HEK293 (cell line): ENCODE measurements around the gene S100A11.

Source experiments
- ELK4 ChIP-seq: IDR thresholded peaks from 2 replicates; pipeline ENCODE4 v1.6.1; 2011; ENCODE audit warnings: mild to moderate bottlenecking, low read depth, low read length, borderline replicate concordance
- MZF1 ChIP-seq: fragments of 450-650 bp; formaldehyde crosslinking; IDR thresholded peaks from 2 replicates; pipeline ENCODE4 v1.5.1; 2017; ENCODE audit warnings: missing biosample characterization, missing genetic modification characterization, borderline replicate concordance
- PBX3 ChIP-seq: sonication (generic); formaldehyde crosslinking; IDR thresholded peaks from 2 replicates; pipeline ENCODE4 v1.8.1; 2022; ENCODE audit warnings: mild to moderate bottlenecking, moderate library complexity, missing genetic modification reagents
- ZBTB21 ChIP-seq: fragments of 450-650 bp; formaldehyde crosslinking; IDR thresholded peaks from 2 replicates; pipeline ENCODE4 v1.5.1; 2017; ENCODE audit warnings: missing biosample characterization, missing genetic modification characterization
- ZNF112 ChIP-seq: fragments of 450-650 bp; formaldehyde crosslinking; IDR thresholded peaks from 2 replicates; pipeline ENCODE4 v1.5.0; 2017; ENCODE audit warnings: missing biosample characterization, missing genetic modification characterization
- ZNF138 ChIP-seq: fragments of 450-650 bp; formaldehyde crosslinking; IDR thresholded peaks from 2 replicates; pipeline ENCODE4 v1.5.1; 2016; ENCODE audit warnings: missing biosample characterization, missing genetic modification characterization, borderline replicate concordance
- ZNF239 ChIP-seq: fragments of 450-650 bp; formaldehyde crosslinking; IDR thresholded peaks from 2 replicates; pipeline ENCODE4 v1.5.1; 2016; ENCODE audit warnings: missing biosample characterization, missing genetic modification characterization
- ZNF292 ChIP-seq: fragments of 450-650 bp; formaldehyde crosslinking; IDR thresholded peaks from 2 replicates; pipeline ENCODE4 v1.5.1; 2016; ENCODE audit warnings: low read depth, missing biosample characterization, missing genetic modification characterization, borderline replicate concordance
- ZNF350 ChIP-seq: fragments of 450-650 bp; formaldehyde crosslinking; IDR thresholded peaks from 2 replicates; pipeline ENCODE4 v1.5.0; 2017; ENCODE audit warnings: missing biosample characterization, mild to moderate bottlenecking, missing genetic modification characterization
- ZNF391 ChIP-seq: fragments of 450-650 bp; formaldehyde crosslinking; IDR thresholded peaks from 2 replicates; pipeline ENCODE4 v1.5.1; 2016; ENCODE audit warnings: low read depth, missing biosample characterization, missing genetic modification characterization, borderline replicate concordance
- ZNF394 ChIP-seq: fragments of 450-650 bp; formaldehyde crosslinking; IDR thresholded peaks from 2 replicates; pipeline ENCODE4 v1.5.1; 2016; ENCODE audit warnings: missing biosample characterization, missing genetic modification characterization, mild to moderate bottlenecking, moderate library complexity, borderline replicate concordance
- ZNF433 ChIP-seq: fragments of 450-650 bp; formaldehyde crosslinking; IDR thresholded peaks from 2 replicates; pipeline ENCODE4 v1.5.1; 2016; ENCODE audit warnings: missing biosample characterization, missing genetic modification characterization, low read depth
- ZNF513 ChIP-seq: fragments of 450-650 bp; IDR thresholded peaks from 2 replicates; pipeline ENCODE4 v1.5.1; 2018; ENCODE audit warnings: missing biosample characterization, missing genetic modification characterization
- ZNF529 ChIP-seq: fragments of 450-650 bp; formaldehyde crosslinking; IDR thresholded peaks from 2 replicates; pipeline ENCODE4 v1.5.1; 2017; ENCODE audit warnings: missing genetic modification characterization, missing biosample characterization; ENCODE audit not compliant: insufficient replicate concordance
- ZNF544 ChIP-seq: fragments of 450-650 bp; formaldehyde crosslinking; IDR thresholded peaks from 2 replicates; pipeline ENCODE4 v1.5.0; 2017; ENCODE audit warnings: missing biosample characterization, missing genetic modification characterization
- ZNF830 ChIP-seq: fragments of 450-650 bp; IDR thresholded peaks from 2 replicates; pipeline ENCODE4 v1.5.0; 2018; ENCODE audit warnings: missing biosample characterization, missing genetic modification characterization, low read depth, mild to moderate bottlenecking, moderate library complexity
- TF ChIP-seq, protein P1 (sequence below): fragments of 450-650 bp; formaldehyde crosslinking; IDR thresholded peaks from 2 replicates; pipeline ENCODE4 v1.5.1; 2016; ENCODE audit warnings: missing biosample characterization, missing genetic modification characterization
- TF ChIP-seq, protein P2 (sequence below): fragments of 450-650 bp; formaldehyde crosslinking; IDR thresholded peaks from 2 replicates; pipeline ENCODE4 v1.5.1; 2017; ENCODE audit warnings: missing biosample characterization, mild to moderate bottlenecking, missing genetic modification characterization, moderate library complexity
- TF ChIP-seq, protein P3 (sequence below): fragments of 450-650 bp; IDR thresholded peaks from 2 replicates; pipeline ENCODE4 v1.5.1; 2018; ENCODE audit warnings: missing biosample characterization, mild to moderate bottlenecking, missing genetic modification characterization
- TF ChIP-seq, protein P4 (sequence below): fragments of 450-650 bp; formaldehyde crosslinking; IDR thresholded peaks from 2 replicates; pipeline ENCODE4 v1.5.1; 2016; ENCODE audit warnings: missing biosample characterization, missing genetic modification characterization, borderline replicate concordance
- TF ChIP-seq, protein P5 (sequence below): fragments of 450-650 bp; formaldehyde crosslinking; IDR thresholded peaks from 2 replicates; pipeline ENCODE4 v1.5.1; 2017; ENCODE audit warnings: missing biosample characterization, missing genetic modification characterization

S100A11 gene

DNA sequence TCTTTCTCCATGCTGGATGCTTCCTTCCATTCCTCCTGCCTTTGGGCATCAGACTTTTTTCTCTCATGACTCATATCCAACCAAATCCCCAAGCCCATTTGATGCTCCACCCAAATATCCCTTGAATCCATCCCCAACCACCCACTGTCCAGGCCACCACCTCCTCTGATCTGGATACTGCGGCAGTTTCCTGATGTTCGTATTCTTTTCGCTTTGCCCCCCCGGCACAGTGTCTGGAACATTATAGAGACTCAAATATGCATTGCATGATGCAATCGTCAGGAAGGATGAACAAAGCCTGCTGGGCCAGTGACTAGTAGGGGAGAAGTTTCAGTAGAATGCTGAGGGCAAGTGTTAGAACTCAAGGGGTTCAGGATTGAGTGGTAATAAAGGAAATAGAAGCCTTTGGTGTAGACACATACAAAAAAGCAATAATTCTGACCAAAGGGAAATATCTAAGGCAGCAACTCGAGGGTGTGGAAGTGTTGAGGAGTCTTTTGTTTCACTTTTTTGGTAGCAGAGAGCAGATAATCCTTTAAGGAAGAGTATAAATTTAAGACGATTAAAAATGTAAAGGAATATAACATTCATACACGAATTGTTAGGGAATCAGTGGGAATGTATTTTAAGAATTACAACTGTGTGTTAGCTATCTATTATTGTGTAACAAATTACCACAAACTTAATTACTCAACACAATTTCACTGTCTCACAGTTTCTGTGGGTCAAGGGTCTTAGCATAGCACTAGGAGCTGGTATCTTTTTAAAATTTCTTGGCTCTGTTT is 7.5 kb downstream of the S100A11 start (continued):
- TF ChIP-seq ZNF544 (no peak), PBX3 (CRISPR knock-in tag) (no peak), MZF1 (tag by site-specific recombination) (peak; percentile 46; the same call in 1 of the 2 replicates), ZNF138 (tag by site-specific recombination) (no peak), ZNF239 (tag by site-specific recombination) (no peak), ELK4 (no peak), ZNF391 (tag by site-specific recombination) (no peak), ZNF513 (tag by site-specific recombination) (no peak), ZNF433 (tag by site-specific recombination) (no peak), ZNF112 (tag by site-specific recombination) (no peak), ZNF394 (0 out of 2 replicates have a peak, but pooled peaks have one; percentile 18), ZNF830 (tag by site-specific recombination) (no peak), ZNF350 (tag by site-specific recombination) (no peak), ZNF292 (no peak), ZBTB21 (tag by site-specific recombination) (no peak), ZNF529 (tag by site-specific recombination) (no peak)
- TF ChIP-seq, protein P1, sequence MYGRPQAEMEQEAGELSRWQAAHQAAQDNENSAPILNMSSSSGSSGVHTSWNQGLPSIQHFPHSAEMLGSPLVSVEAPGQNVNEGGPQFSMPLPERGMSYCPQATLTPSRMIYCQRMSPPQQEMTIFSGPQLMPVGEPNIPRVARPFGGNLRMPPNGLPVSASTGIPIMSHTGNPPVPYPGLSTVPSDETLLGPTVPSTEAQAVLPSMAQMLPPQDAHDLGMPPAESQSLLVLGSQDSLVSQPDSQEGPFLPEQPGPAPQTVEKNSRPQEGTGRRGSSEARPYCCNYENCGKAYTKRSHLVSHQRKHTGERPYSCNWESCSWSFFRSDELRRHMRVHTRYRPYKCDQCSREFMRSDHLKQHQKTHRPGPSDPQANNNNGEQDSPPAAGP (tag by site-specific recombination) = no peak
- TF ChIP-seq, protein P2, sequence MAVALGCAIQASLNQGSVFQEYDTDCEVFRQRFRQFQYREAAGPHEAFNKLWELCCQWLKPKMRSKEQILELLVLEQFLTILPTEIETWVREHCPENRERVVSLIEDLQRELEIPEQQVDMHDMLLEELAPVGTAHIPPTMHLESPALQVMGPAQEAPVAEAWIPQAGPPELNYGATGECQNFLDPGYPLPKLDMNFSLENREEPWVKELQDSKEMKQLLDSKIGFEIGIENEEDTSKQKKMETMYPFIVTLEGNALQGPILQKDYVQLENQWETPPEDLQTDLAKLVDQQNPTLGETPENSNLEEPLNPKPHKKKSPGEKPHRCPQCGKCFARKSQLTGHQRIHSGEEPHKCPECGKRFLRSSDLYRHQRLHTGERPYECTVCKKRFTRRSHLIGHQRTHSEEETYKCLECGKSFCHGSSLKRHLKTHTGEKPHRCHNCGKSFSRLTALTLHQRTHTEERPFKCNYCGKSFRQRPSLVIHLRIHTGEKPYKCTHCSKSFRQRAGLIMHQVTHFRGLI (tag by site-specific recombination) = no peak
- TF ChIP-seq, protein P3, sequence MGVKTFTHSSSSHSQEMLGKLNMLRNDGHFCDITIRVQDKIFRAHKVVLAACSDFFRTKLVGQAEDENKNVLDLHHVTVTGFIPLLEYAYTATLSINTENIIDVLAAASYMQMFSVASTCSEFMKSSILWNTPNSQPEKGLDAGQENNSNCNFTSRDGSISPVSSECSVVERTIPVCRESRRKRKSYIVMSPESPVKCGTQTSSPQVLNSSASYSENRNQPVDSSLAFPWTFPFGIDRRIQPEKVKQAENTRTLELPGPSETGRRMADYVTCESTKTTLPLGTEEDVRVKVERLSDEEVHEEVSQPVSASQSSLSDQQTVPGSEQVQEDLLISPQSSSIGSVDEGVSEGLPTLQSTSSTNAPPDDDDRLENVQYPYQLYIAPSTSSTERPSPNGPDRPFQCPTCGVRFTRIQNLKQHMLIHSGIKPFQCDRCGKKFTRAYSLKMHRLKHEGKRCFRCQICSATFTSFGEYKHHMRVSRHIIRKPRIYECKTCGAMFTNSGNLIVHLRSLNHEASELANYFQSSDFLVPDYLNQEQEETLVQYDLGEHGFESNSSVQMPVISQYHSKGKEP (tag by site-specific recombination) = no peak
- TF ChIP-seq, protein P4, sequence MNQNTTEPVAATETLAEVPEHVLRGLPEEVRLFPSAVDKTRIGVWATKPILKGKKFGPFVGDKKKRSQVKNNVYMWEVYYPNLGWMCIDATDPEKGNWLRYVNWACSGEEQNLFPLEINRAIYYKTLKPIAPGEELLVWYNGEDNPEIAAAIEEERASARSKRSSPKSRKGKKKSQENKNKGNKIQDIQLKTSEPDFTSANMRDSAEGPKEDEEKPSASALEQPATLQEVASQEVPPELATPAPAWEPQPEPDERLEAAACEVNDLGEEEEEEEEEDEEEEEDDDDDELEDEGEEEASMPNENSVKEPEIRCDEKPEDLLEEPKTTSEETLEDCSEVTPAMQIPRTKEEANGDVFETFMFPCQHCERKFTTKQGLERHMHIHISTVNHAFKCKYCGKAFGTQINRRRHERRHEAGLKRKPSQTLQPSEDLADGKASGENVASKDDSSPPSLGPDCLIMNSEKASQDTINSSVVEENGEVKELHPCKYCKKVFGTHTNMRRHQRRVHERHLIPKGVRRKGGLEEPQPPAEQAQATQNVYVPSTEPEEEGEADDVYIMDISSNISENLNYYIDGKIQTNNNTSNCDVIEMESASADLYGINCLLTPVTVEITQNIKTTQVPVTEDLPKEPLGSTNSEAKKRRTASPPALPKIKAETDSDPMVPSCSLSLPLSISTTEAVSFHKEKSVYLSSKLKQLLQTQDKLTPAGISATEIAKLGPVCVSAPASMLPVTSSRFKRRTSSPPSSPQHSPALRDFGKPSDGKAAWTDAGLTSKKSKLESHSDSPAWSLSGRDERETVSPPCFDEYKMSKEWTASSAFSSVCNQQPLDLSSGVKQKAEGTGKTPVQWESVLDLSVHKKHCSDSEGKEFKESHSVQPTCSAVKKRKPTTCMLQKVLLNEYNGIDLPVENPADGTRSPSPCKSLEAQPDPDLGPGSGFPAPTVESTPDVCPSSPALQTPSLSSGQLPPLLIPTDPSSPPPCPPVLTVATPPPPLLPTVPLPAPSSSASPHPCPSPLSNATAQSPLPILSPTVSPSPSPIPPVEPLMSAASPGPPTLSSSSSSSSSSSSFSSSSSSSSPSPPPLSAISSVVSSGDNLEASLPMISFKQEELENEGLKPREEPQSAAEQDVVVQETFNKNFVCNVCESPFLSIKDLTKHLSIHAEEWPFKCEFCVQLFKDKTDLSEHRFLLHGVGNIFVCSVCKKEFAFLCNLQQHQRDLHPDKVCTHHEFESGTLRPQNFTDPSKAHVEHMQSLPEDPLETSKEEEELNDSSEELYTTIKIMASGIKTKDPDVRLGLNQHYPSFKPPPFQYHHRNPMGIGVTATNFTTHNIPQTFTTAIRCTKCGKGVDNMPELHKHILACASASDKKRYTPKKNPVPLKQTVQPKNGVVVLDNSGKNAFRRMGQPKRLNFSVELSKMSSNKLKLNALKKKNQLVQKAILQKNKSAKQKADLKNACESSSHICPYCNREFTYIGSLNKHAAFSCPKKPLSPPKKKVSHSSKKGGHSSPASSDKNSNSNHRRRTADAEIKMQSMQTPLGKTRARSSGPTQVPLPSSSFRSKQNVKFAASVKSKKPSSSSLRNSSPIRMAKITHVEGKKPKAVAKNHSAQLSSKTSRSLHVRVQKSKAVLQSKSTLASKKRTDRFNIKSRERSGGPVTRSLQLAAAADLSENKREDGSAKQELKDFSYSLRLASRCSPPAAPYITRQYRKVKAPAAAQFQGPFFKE (tag by site-specific recombination) = no peak
- TF ChIP-seq, protein P5, sequence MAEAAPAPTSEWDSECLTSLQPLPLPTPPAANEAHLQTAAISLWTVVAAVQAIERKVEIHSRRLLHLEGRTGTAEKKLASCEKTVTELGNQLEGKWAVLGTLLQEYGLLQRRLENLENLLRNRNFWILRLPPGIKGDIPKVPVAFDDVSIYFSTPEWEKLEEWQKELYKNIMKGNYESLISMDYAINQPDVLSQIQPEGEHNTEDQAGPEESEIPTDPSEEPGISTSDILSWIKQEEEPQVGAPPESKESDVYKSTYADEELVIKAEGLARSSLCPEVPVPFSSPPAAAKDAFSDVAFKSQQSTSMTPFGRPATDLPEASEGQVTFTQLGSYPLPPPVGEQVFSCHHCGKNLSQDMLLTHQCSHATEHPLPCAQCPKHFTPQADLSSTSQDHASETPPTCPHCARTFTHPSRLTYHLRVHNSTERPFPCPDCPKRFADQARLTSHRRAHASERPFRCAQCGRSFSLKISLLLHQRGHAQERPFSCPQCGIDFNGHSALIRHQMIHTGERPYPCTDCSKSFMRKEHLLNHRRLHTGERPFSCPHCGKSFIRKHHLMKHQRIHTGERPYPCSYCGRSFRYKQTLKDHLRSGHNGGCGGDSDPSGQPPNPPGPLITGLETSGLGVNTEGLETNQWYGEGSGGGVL = no peak; the same call in 1 of the 2 replicates
